Measurements from ENCODE around the gene DAAM2.

The DAAM2 gene

DNA sequence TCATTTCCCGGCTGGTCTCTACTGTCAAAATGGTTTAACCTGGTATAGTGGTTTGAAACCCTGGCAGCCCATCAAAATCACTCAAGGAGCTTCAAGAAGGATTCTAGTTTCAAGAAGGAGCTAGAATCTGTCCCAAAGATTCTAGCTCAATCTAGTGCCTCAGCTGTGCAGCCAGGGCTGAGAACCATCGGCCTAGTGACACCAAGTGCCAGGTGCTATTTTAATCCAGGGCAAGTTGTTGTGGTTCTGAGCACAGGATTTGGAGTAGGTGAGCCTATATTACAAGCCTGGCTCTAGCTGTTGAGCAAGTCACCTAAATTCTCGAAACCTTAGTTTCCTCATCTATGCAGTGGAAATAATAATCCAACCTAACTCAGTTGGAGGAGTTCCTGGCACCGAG lies 138.4 kb downstream of the DAAM2 start:
- DNase-seq (ENCODE audit: low read depth) = no peak

- no peak for DNase-seq (ENCODE audit: low read depth)
These were observed 139.4 kb downstream of the DAAM2 start for GRCh38 chr6:39931607-39932006.

- DNase-seq (ENCODE audit: low read depth) = no peak
These were observed 140.3 kb downstream of the DAAM2 start for GRCh38 chr6:39932386-39932910.

DNA sequence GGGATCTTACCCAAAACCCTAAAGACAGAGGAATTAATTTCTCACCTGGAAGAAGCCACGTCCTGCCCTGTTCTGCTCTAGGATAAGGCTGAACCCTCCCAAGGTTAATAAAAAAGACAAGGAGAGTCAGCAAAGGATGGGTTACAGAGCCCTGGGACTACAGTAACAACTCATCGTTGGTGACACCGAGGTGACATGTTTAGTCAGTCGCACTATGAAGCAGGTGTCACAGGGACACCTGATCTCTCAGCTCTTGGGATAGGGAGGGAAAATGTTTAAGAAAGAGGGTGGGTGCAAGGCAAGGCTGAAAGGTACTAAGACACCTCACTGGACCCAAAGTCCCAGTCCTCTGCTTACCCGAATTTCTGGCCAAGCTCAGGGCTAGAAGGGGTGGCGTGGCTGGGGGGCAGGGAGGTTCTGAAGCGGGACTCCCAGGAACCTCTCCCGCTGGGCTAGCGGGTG lies 141.5 kb downstream of the DAAM2 start:
- no peak for DNase-seq (ENCODE audit: low read depth)

- peak; percentile 8 for DNase-seq (ENCODE audit: low read depth)
These were observed 142.1 kb downstream of the DAAM2 start, which contains the start of gene MOCS1 for GRCh38 chr6:39934131-39934757. MOCS1 (minus strand) TSS chr6:39934462; CDS start chr6:39934417, 45 bp downstream.

GRCh38 chr6:39935241-39935640 lies 143.1 kb downstream of the DAAM2 start:
- no peak for DNase-seq (ENCODE audit: low read depth)

DNA sequence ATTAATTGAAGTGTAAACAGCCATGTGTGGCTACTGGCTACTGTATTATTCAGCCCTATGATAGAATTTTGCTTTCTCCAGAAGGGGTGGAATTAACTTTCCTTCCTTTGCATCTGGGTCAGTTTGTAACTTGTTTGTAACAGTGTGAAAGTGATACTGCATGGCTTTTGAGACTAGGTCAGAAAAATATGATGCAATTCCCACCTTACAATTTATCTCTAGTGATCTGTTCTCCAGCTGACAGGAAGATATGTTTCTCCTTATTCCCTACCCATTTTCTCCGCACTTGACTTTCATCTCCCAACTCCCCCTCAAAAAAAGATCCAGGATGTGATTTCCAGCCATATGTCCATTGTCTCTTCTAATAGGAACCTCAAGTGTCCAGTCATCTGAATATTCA lies 144.7 kb downstream of the DAAM2 start:
- DNase-seq (ENCODE audit: low read depth) = no peak

DNA sequence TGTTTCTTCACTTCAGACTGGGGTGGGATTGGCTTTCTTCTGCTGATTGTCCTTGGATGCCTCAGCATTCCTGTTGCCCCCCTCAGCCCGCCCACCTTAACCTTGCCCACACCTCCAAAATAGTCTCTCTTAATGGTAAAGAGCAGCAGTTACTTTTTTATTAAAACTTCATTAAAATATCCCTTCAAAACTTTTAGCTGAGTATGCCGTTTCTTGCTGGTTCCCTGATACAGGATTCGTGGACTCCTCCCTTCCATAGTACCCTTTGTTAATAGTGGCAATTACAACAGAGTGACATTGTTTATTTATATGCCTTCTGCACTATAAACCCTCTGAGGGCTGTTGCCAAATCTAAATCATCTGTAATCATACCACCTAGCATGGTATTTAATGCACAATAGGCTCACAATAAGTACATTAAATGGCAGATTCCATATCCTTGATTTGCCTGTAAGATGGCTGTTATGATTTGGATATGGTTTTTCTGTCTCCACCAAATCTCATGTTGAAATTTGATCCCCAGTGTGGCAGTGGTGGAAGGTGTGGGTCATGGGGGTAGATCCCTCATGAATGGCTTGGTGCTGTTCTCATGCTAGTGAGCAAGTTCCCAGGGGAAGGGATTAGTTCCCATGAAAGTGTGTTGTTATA lies 145.6 kb downstream of the DAAM2 start:
- no peak for DNase-seq (ENCODE audit: low read depth)

DNA sequence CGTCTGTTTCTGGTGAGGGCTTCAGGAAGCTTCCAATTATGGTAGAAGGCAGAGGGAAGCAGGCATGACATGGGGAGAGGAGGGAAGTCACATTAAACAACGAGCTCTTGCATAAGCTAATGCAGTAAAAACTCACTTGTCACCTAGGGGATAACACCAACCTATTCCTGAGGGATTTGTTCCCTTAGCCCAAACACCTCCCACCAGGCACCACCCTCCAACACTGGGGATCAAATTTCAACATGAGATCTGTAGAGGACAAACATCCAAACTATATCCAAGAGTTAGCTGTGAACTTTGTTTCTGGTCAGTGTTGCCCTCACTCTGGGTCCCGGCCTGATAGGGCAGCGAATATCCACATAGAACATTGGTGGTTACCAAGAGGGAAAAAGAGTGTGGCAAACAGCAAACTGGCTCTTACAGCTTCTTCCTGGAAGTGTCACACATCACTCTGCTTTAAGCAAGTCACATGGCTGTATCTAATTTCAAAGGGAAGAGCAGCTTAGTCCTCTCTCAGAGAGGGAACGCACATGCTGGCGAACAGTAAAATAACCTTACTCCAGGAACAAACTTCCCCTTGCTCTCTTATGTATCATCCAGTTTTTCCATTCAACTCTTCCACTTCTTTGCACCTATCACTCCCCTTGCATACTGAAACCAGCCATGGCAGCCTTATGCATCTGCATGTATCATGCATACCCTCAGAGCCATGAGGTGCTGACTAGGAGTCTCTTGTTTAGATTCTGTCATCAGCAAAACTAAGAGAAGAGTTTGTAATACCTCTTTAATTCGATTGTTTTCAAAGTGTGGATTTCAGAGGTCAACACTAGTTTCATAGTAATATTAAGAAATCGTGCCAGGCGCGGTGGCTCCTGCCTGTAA lies 146.8 kb downstream of the DAAM2 start:
- no peak for DNase-seq (ENCODE audit: low read depth)

DNA sequence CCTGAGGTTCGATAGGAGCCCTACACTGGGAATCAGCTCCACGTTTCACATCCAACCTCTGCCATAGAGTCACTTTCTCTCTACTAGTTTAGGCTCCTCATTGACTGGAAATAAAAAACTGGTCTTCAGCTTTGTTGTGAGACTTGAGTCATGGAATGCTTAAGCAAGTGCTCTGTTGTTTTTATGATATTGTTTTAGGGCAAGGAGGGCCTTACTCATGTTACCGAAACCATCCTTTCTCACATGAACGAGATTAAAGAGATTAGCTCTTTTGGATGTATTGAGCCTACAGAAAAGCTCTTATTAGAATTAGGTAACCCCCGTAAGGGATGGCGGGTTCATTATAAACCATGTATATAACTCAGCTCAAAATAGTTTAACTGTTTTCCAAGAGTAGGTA lies 149.0 kb downstream of the DAAM2 start:
- DNase-seq (ENCODE audit: low read depth) = no peak

GRCh38 chr6:39941820-39942219 lies 149.6 kb downstream of the DAAM2 start:
- DNase-seq (ENCODE audit: low read depth) = no peak

DNA sequence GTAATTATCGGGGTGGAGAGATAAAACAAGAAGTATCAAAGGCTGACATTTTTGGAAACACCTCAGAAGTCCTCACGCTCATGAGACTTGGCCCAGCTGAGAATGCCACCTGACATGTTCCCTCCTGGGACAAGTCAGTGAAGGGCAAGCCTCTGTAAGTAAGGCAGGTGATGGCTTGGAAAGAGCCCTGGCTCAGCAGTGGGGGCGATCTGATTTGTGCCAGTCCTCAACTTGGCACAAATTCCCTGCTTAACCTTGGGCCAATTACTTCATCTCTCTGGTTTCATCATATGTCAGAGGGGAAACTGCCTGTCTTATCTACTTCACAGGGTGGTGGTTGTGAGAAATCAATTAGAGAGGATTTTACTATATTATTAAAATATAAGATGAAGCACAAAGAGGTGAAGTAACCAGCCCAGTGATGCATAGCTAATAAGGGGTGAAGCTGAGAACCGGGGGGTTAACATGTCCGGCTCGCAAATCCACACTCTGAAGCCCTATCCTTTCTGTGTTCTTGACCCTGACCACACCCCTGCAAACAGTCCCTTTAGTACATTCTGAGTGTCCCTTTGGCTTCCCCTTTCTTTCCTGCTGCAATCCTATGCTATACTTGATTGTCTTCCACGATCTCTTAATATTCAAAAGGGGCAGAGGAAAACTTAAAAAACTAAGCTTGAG lies 150.9 kb downstream of the DAAM2 start:
- no peak for DNase-seq (ENCODE audit: low read depth)

DNA sequence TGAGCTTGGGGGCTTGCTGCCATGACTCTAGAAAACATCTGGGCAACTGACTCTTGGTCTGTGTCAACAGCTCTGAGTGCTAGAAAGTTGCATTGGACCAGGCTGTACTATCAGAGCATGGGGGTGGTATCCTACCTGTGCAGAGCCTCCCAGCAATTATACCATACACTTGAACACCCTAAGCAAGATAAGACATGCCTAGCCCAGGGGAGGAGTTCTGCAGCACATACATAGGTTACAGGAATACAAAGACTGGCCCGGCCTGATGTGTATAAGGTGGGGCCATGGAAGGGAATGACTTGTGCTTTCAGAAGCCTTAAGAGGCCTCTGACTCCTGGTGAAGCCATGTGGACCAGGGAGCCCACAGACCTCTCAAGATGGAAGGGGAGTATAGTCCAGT lies 153.4 kb downstream of the DAAM2 start:
- DNase-seq (ENCODE audit: low read depth) = no peak

GRCh38 chr6:39947611-39948068 lies 155.5 kb downstream of the DAAM2 start:
- DNase-seq (ENCODE audit: low read depth) = no peak

DNA sequence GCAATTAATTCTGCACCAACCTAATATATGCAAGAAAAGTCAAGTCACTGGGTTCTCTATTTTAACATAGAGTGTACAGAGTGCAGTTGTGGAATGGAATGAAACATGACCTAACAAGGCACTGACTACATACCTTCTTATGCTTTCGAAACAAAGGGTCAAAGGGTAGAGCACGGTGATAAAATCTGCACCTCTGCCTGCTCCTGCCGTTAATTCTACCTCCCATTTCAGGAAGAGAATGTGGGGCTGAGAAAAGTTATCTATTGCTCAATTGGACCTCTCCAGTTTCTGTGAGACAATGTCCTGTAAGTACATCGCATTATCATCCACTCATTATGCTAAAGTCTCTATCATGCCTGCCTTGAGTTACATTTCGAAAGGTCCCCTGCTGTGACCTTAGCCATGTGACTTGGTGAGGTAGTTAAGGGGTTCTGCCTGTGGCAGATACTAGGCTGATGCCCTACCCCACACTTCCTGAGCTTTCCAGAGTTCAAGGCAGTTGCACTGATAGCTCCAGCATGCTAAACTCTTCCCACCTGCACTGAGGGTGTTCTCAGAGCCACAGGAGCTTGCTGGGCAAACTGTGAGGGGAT lies 156.1 kb downstream of the DAAM2 start:
- no peak for DNase-seq (ENCODE audit: low read depth)

DNA sequence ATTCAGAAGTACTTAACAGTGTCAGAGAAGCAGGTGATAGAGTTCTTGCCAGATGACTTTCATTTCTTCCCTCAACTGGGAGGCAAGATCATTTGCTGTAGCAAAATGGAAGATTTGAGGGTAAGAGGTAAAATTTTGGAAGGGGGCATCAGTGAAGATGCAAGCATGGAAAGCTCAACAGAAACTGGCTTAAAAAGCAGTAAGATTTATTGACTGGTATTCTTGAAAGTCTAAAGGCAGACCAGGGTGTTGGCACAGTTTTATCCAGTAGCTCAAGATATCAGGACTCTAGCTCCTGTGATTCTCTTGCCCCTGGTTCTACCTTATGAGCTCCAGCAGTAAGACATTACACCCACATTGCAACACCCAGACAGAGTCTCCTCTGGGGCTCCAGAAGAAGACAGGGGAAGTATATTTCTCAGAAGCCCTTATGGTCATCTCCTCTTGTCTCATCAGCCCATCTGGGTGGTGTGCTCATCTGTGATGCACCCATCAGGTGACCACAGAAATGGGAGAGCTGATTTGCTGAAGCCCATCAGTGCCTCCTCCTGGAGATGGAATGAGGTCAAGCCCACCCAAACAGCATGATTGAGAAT lies 158.0 kb downstream of the DAAM2 start:
- DNase-seq (ENCODE audit: low read depth) = no peak

DNA sequence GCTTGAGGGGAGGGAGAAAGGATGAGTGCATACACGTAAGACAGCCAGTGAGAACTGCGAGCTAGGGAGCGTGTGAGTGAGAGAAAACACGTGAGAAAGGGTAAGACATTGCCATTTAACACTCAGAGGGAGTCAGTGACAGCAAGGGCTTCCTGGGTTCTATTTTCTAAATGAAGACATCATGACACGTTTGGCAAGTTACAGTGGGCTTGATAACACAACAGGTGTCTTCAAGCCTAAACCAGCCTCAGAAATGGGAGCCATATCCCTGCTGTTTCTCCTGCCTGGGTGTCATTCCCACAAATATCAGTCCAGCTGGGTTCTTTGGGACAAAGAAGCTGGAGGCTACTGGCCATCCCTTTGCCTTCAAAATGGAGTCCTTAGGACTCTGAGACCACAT lies 159.0 kb downstream of the DAAM2 start:
- no peak for DNase-seq (ENCODE audit: low read depth)

DNA sequence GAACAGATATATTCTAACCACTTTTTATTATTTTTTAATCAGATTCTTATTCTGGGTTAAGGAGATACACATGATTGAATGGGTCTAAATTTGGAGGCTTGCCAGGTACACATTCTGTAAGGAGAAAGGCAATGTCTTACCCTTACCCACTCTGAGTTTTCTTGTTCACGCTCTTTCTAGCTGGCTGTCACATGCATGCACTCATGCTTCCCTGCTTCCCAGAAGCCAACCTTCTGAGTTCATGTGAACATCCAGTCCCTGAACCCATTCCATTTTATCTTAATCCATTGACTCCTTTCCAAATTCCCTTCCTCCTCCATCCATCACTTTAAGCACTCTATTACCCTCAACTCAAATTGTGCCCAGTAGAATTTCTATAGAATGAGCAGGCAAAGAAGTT lies 159.5 kb downstream of the DAAM2 start:
- no peak for DNase-seq (ENCODE audit: low read depth)

DNA sequence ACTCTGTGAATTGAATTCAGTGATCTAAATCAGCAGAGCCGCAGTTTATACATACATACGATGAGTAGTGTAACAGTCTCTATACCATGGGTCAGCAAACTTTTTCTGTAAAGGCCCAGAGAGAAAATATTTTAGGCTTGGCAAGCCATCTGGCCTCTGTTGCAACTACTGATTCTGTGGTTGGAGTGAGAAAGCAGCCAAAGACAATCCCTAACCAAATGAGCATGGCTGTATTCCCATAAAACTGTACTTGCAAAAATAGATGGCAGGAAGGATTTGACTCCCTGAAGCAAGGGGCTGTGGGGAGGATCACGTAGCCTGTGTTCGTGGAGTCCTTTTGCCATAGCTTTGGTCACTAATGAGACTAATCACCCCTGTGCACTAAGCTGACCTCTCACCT lies 160.0 kb downstream of the DAAM2 start:
- DNase-seq (ENCODE audit: low read depth) = no peak

DNA sequence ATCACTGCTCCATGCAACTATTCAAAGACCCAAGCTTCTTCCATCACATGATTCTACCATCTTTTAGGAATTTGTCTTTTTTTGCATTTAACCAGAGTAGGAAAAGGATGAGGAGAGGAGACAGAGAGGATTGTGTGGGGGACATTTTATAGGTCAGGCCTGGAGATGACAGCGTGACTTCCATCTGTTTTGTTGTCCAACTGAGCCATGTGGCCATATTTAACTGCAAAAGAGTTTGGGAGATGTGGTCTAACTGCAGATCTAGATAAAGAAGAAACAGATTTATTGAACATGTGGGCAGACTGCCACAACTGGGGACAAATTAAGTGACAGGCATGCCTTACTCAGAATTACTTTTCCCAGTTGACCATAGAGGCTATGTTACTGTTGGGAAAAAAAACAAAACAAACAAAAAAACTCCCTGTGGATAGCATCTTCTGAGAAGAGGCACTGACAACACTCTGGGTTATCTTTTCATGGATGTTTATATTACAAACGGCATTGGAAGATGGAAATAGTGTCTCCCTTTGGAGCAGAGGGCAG lies 161.0 kb downstream of the DAAM2 start:
- no peak for DNase-seq (ENCODE audit: low read depth)
